GM21825 (cell line): ENCODE results near the gene TENM4.
"Not testable (repeated sequence)": the region's sequence is repeated elsewhere in the genome, so short reads cannot be mapped to it uniquely, and the experiment has no call there.

Source experiments
- ATAC-seq: cut with Tn5 transposase; IDR thresholded peaks from one replicate; pipeline ENCODE4 v1.9.1; 2021; ENCODE audit warnings: mild to moderate bottlenecking, moderate library complexity; ENCODE audit not compliant: unreplicated experiment

TENM4 gene

DNA sequence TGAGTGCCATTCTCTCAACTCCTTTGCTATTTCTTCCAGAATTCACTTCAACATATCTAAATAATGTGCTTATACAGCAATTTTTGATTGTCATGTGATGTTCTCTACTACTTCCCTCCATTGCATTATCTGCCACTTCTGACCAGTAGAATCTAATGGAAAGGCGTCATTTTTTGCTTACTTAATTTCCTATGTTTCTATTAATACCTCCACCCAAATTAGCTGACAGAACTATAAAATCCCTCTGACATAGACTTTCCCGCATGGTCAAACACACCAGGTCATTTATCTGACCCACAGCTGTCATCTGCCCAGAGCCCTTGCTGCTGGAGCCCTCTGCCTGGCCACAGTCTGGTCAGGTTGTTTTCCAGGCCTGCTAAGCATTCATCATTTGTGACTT lies 607.6 kb downstream of the TENM4 start:
- ATAC-seq = no peak

DNA sequence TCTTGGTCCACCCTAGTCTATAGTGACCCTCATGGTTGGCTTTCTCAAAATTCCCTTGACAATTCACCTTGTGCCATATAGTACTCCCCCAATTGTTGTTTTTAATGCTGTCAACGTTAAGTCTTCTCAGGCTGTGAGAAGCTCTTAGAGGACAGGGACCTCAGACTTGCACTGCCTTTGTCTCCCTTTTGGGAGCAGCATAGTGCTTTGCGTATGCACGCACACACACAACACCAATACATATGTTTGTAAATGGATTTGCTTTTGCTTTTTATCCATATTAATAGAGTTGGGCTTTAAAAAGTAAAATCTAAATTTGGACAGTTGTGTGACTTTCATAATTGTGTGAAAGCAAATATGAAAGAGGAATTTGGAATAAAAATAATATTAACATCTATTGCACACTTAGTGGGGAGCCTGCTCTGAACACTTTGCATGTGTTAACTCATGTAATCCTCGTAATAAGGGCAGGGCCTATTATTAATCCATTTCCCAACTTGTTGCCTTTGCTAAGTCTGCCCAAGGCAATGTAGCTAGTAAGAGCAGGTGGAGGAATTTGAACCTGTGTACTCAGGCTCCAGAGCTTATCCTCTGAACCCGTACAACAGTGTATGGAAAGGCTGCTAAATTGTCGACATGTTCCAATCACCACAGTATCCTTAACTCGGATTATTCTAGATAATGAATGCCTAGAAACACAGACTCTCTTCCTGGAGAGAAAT lies 608.4 kb downstream of the TENM4 start:
- no peak for ATAC-seq

DNA sequence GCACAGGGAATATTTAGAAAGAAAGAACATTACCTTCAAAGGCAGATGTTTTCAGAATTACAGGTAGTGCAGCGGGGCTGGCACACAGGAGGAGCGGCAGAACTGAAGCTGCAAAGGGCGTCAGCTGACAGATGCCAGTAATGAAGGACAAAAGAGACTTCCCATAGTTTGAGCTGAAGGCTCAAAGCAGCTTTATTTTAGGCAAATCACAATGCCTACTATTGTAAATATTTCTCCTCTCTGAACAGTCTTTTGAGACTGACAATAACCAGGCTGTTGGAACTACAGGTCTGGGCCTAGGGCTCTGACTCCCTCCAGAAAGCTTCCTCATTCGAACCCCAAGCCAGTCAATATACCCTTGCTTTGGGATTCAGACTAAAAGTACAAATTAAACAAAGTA lies 609.3 kb downstream of the TENM4 start:
- ATAC-seq = no peak

DNA sequence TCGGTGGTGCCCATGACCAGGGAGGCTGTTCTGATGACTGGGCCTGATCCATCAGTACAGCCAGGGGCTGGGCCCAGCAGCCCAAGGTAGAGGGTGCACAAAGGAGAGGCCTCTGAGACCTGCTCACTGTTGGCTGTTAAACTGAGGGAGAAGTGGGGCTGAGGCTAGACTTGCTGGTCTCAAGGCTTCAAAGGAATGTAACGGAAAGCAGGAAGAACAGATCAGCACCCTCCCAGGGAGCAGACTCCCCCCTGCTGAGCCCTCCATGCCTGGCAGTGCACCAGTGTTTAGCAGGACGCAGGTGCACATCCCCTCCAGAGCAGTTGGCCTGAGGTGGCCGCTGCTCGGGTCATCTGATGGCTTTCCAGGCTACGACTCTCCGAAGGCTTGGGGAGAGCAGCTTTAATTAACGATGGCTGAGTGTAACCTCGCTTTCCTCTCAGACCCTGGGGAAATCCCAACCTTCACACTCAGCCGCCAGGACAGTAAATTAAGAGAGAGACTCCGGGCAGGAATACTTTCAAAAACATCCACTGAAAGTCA lies 610.5 kb downstream of the TENM4 start:
- no peak for ATAC-seq

DNA sequence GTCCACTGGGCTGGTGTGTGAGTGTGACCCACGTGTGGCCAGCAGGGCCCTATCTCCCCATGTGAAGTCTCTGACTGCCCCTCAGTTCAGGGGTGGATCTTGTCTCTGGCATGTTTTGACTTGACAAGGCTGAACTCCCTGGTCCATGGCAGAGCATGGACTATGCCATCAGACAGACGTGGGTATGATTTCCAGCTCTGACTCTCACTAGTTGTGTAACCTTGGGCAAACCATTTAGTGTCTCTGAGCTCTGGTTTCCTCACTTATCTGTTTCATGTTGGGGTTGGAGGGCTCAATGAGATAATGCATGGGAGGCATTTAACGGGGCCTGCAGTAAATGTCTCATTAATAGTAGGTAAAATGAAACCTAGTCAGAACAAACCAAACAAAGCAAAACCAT lies 611.7 kb downstream of the TENM4 start:
- ATAC-seq = no peak

DNA sequence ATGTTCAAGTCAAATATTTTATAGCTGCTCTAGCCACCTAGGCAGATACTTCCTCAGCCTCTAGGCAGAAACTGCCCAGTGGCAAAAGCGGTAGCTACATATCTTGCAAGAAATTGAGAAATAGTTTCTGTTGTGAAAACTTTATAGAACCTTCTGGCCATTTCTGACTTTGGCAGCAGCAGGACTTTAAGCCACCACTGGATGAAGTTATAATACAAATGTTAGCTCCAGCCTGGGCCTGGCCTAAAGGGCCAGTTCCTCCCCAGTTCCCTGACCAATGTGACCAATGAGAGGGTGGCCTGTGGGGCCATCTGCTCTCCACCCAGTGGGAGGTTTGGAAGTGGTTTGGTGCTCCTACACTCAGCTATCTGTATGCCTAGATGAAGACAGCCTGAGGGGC lies 612.2 kb downstream of the TENM4 start:
- no peak for ATAC-seq

DNA sequence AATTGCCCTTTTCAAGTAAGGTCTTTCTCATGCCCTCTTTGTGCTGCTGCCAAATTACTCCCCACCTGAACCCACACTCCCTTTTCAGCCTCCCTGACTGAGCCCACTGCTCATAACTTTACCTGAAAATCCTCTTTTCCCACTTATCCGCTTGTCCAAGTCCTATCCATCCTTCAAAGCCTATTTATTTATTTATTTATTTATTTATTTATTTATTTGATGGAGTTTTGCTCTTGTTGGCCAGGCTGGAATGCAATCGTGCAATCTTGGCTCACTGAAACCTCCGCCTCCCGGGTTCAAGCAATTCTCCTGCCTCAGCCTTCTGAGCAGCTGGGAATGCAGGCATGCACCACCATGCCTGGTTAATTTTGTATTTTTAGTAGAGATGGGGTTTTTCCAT lies 613.5 kb downstream of the TENM4 start:
- not testable (repeated sequence) for ATAC-seq

DNA sequence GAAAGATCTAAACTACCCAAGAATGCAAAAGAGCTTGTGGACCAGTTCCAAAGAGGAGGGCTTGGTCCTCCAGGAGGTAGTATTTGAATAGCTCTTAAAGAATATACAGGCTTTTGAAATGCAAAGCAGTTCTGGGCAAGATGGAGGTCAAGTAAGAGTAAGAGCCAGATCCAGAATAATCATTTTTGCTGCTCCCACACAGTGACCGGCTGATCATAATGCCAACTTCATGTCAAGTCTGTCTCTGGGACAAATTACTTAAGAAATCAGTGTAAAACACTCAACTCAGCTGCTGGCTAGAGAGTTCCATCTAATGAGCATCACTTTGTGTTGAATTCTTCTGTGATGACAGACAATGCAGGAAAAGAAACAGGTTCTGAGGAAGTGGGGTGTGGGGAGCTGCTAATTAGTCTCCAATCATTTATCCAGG lies 615.2 kb downstream of the TENM4 start:
- ATAC-seq = no peak

DNA sequence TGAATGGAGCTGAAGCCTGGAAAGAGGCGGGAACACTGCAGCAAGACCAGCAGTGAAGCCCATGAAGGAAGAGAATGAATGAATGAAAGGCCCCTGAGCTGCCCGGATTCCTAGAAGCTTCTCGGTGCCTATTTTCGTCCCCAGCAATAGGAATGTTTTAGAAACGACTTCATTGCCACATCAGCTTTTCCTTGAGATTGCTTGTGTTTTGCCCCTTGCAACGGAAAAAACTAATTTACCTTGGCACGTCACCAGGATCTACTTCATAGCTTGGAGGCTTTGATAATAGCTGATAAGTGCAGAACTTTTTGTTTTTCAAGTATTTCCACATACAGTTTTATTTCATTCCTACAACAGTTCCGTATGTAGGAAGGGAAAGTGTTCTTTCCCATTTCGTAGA lies 617.2 kb downstream of the TENM4 start:
- no peak for ATAC-seq

DNA sequence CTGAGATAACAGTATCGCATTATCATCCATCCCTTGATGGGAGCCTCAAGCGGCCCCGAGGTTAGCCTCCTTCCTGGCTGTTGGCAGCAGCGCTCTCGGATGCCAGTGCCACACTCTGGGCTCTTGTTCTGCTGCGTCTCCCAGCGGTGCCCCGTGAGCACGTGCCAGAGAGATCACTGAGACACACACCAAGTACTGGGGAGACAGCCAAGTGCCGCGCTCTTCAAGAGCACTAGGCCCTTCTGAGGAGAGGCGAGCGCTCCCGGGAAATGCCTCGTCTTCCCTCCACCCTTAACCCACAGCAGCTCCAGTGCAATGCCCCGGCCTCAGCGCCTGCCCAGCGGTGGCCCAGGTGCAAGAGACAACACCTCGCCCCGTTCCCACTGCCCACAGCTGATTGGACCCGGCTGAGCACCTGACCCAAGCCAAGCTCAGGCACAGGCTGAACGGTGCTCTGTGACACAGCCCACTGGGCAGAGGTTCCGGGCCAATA lies 617.9 kb downstream of the TENM4 start:
- ATAC-seq = no peak

DNA sequence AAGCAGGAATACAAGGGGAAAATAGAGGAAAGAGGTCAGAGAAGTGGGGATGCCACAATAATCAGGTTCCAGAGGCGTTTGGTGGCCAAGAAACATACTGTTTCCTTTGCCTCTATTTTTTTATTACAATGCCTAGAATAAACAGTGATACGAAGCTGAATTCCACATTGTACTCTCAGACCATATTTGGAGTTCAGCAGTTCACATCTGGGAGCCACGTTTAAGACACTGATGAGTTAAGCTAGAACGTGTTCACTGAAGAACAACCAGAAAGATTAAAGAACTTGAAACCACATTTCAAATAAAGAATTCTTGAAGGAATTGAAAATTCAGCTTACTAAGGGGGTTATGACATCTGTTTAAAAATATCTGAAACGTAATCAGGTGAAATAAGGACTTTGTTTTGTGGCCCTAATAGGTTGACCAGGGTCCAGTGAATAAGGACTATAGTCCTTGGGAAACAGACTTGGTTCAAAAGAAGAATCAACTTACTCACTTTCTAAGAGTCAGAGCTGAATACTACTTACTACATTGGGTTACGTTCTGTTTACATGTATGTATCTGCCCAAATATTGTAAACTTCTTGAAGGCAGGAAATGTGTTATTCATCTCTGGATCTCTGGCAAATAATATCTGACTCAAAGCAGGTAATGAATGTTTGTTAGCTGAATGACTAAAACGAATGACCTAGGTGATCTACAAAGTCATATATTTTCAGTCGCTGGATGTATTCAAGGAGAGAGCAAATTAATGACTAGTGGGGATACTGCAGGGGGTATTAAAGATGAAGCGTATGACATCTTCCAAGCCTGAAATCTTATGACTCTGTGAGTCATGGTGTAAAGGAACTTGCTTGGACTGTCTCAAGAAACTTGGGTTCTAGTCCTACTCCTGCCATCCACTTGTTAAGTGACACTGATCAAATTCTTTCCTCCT lies 619.2 kb downstream of the TENM4 start:
- ATAC-seq = no peak

DNA sequence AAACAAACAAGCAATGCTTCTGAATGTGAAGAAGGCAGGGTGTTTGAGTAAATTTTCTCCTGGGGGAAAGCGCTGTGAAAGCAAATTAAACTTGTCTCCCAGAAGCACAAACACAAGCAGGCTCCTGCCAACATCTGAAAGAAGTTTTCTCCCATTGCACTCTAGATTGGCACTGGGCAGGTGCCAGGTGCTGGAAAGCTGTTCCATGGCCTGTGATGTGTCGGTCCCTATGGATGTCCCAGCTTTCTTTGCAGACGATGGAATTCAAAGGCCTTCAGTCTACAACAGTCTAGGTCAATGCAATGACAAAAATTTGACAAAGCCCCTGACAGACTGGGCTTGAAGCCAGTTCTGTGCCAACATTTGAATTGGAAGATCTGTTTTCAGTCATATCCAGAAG lies 620.1 kb downstream of the TENM4 start:
- no peak for ATAC-seq

DNA sequence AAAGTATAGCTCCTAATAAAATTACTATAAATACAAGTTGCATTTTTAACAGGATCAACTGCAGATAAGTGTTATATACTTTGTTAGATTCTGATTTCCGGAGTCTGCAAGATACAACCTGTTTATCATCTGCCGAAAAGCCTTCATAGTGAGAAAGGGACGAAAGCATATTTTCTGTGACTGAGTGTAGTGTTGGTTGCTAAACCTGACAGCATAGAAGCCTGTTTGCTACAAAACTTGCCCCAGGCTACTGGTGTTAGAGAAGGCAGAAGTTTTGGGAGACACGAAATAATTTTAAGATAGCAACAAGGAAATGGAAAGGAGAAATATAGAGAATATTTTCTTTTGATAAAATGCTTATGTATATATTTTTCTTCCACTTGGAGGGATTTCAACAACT lies 622.6 kb downstream of the TENM4 start:
- ATAC-seq = no peak

DNA sequence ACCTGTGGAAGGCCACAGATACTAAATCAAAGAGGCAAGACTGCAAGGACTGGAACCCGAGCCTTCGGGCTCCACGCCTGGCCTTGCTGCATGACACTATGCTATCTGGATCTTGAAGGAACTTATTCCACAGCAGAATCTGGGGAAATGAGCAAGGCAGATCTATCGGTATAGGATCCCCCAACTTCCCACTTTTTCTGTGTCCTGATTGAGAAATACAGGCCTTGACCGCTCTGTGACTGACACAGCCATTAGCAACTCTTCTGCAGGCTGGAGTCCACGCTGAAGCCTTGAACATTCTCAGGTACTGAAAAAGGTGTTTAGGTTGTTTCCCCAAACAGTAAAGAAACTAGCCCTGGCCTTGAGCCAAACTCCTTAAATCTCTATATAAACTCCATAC lies 625.0 kb downstream of the TENM4 start:
- no peak for ATAC-seq

DNA sequence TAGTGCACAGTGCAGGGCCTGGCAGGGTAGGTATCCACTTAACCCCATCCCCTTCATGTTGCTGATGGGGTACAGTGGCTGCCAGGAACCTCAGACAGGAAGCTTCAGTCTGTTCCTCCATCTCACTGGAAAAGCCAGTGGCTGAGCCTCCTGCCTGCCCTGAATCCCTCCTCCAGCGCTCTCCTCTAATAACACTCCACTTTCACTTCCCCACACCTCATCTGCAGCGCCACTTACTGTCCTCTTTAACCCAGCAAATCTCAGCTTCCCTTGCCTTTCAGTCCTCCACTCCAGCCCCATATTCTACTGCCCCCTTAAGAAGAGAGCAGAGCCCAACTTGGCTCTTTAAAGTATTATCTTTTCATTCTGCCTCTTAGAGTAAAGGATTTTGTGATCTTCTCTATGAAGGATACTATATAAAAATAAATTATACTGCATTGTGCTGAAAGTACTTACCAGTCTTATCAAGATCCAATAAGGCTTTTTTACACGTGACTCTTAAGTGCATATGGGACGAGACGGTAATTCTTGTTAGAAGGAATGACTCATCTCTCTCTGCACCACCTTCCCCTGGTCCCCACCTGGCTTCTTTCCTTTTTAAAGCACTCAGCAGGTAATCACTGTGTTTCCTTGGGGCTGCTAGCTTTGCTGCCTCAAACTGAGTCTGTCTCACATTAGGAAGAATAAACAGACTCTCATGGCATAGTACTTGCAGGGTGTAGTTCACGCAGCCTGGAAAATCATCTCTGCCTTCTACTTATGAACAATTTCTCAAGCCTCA lies 628.1 kb downstream of the TENM4 start:
- ATAC-seq = no peak

DNA sequence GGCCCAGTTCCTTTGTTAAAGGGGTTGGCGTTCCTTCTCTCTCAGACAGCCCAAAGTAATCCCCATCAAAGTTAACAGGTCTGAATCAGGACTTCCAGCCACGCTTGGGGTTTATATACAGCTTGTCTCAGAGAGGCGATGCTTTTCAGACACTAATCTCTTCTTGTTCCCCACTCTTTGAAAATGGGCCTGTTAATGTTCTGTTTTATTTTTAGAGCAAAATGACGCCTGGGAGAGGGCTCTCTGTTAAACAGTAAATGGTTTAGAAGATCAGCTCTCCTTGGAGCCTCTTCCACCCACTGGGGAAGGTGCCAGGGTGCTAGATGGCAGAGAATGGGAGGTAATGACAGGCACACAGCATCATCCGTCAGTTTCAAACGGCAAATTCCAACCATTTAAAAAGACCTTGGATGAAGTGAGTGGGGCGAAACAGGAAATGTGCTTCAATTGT lies 630.2 kb downstream of the TENM4 start:
- ATAC-seq = no peak

DNA sequence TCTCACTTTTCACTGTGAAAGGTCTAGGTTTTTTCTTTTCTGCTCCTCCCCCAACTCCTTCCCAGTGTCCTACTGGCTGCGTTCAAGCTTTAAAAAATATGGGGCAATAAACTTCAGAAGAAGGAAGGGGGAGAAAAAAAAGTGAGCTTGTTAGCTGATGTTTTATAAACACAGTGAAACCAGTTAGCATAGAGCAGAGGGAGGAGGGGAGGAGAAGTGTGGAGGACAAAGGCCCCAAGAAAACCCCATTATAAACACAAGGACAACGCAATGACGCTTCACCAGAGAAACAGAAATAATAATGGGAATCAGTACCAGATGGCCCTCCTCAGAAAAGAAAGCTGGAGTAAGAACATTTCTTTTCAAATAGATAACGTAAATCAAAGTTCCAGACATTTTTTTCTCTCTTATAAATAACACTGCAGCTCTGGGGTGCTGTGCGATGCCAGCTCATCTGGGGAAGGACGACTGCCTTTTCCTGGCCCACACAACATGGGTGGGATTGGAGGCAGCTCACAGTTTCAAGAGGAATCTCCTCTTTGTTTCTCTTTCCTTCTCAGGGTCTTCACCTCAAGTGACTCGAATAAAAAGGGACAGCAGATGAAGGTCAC lies 630.8 kb downstream of the TENM4 start:
- no peak for ATAC-seq

DNA sequence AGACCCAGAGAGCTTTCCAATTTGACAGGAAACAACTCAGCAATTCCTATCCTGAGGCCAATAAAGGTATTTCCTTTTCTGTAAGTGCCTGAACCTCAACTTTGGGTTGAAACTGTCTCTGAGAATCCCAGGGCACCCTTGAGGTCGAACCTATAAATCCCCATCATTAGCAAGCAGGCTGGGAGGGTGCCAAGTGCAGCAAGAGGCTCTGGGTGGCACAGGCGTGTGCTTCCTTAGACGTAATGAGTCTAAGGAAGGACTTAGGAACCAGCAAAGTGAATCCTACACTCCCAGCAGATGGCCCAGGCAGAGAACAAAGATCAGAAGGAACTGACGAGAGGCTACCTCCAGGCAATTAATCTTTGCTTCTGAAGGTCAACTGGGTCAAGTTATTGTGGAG lies 631.9 kb downstream of the TENM4 start:
- ATAC-seq = no peak

DNA sequence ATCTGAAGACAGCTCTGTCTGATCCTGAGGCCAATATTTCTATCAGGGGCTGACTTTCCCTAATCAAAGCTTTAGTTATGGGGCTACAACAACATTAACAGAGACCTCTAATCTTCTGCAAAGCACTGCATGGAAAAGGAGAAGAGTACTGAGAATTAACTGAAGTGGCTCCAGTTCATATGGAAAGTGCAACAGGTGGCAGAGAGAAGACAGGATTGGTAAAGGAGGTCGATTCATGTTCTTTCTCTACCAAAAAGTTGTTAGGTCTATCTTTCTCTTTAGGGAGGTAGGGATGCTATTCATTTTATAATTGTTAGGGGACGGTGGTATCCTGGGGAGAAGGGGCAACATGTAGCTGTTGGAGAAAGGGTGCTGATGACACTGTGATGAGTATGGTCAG lies 633.5 kb downstream of the TENM4 start:
- no peak for ATAC-seq

DNA sequence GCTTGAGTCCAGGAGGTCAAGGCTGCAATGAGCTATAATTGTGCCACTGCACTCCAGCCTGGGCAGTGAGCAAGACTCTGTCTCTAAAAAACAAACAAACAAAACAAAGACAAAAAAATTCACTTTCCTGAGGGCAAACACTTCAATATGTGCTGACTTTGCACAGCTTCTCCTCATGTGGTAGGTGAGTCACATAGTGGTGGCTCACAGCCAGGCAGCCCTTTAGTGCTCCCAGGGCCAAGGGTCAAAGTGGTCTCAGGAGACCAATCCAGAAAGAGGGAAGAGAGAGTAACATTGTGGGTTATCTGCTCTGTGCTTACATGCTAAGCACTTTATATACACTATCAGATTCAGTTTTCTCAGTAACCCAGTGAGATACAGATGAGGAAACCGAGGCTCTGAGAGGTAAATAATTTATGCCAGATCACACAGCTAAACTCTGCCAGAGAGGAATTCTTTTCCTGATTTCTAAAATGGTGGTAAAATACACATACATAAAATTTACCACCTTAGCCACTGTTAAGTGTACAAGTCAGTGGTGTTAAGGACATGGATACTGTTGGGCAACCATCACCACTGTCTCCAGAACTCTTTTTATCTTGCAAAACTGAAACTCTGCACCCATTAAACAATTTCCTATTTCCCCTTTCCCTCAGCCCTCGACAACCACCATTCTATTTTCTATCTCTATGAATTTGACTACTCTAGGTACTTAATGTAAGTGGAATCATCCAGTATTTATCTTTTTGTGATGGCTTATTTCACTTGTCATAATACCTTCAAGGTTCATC lies 634.4 kb downstream of the TENM4 start:
- no peak for ATAC-seq
